ENCODE data around the gene DNMT3A. TPM values are rescaled to one million over a fixed set of nuclear protein-coding genes. Genes with fewer than 3 reads are reported as not detected.

DNMT3A gene
- total RNA-seq, 3 donors from 2014 or later (not counting 1 experiment from before 2014, with no cell fraction given) = 36.3 to 60.7 (median 45.2) TPM

DNA sequence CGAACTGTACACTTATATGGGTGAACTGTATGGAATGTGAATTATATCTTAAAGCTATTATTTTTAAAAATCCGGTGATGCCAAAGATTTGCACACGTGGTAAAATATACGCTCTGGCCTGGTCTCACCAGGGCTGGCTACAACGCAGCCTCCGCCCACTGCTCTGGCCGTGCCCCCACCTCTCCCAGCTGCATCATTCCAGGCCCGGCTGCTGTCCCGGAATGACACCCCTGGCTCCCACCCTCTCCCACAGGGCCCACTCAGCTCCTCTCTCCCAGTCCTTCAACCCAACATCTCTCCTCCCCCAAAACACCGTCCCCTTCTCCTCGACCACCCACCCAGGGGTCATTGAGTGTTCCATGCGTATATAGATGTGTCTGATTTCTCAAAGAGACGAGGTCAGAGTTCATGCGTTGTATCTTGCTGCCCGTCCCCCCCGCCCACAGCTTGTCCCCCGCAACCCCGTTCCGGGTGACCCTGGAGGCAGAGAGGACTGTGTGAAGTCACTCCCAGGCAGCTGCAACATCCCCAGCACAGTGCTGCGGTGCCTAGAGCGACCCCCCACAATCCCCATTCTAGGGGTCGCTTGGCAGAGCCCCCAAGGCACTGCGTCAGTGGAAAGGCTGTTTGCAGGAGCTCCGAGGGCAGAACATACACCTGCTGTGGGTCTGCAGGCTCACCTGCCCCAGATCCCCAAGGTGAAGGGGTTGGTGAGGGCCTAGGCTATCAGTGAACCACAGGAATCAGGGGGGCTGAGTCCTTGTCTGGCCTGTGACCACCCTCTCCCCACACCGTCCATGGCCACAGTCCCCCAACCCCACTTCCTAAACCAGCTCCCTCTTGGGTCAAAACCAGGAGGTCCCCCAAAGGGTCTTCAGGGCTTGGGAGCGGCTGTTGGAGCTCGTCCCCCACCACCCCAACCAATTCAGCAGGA lies 13.3 kb downstream of the DNMT3A start:
- Mint-ChIP-seq H3K27ac (no peak overlapping the region), H3K27me3 (ENCODE audit: low read depth in 2 of 2) (no peaks in the 10 kb centered on the region), H3K9me3 (no peaks in the 10 kb centered on the region), H3K4me3 (no peak overlapping the region), H3K36me3 (peaks cover 10% of the 10 kb centered on the region), H3K4me1 (peaks cover 27 to 43% of the 10 kb centered on the region in 2 donors)
- TF ChIP-seq, protein P1, sequence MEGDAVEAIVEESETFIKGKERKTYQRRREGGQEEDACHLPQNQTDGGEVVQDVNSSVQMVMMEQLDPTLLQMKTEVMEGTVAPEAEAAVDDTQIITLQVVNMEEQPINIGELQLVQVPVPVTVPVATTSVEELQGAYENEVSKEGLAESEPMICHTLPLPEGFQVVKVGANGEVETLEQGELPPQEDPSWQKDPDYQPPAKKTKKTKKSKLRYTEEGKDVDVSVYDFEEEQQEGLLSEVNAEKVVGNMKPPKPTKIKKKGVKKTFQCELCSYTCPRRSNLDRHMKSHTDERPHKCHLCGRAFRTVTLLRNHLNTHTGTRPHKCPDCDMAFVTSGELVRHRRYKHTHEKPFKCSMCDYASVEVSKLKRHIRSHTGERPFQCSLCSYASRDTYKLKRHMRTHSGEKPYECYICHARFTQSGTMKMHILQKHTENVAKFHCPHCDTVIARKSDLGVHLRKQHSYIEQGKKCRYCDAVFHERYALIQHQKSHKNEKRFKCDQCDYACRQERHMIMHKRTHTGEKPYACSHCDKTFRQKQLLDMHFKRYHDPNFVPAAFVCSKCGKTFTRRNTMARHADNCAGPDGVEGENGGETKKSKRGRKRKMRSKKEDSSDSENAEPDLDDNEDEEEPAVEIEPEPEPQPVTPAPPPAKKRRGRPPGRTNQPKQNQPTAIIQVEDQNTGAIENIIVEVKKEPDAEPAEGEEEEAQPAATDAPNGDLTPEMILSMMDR (IDR thresholded peaks at IDR 0.05) = no peak
- no peaks in the 10 kb centered on the region for H3K27me3 ChIP-seq (ENCODE audit: control insufficient read depth, insufficient read depth, low read length)
- H3K4me1 ChIP-seq (ENCODE audit: control insufficient read depth, insufficient read depth, low read length) = peaks cover 18% of the 10 kb centered on the region
- no peak overlapping the region for H3K4me3 ChIP-seq (ENCODE audit: low read length)
- WGBS (ENCODE audit: insufficient coverage) = 95% methylated on average over 27 of the region's 27 CpGs
- intact Hi-C loops (cut with micrococcal nuclease) = no loop called here
- peaks cover 3% of the 10 kb centered on the region for H3K36me3 ChIP-seq (ENCODE audit: control insufficient read depth, insufficient read depth, low read length)
- peaks cover 10% of the 10 kb centered on the region for H3K9me3 ChIP-seq (ENCODE audit: control insufficient read depth, insufficient read depth, low read length)
- DNase-seq (no peak), ATAC-seq (no peak)
- H3K27ac ChIP-seq (ENCODE audit: low read length) = no peak overlapping the region

DNA sequence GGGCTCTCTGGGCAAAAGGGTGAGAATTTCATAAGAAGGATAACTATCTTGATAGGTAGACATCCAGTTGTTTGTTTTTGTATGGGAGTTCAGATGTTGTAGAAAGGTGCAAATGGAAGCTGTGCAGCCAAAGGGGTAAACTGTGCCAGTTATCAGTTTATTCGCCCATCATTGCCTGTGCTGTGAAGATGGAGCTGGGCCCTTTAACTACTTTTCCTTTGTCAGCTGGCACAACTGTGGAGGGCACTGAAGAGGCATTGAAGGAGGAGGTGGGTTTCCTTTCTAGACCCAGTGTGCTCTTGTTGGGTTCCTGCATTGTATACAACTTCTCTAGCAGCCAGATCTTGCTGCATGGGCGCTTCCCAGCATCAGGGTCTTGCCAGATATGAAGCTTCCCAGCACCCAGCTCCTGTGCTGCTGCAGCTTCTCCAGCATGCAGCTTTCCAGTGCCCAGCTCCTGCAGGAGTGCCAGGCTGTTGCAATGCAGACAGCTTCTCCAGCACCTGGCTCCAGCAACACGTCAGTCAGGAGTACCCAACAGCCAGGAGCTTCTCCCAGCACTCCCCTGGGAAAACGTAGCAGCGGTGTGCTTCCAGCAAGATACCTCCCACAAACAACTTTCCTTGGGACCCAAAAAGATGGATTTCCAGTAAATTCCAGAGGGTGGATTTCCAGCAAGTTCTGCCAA lies 15.3 kb downstream of the DNMT3A start:
- no peaks in the 10 kb centered on the region for H3K27me3 Mint-ChIP-seq (ENCODE audit: low read depth in 2 of 2)
- intact Hi-C loops (cut with micrococcal nuclease) = no loop called here
- H3K36me3 Mint-ChIP-seq = peaks cover 10% of the 10 kb centered on the region
- H3K27ac Mint-ChIP-seq = no peak overlapping the region
- H3K4me1 Mint-ChIP-seq = peaks cover 41 to 44% of the 10 kb centered on the region in 2 donors
- Histone ChIP-seq H3K27ac (ENCODE audit: low read length) (no peak overlapping the region), H3K27me3 (ENCODE audit: control insufficient read depth, insufficient read depth, low read length) (no peaks in the 10 kb centered on the region), H3K4me1 (ENCODE audit: control insufficient read depth, insufficient read depth, low read length) (peaks cover 32% of the 10 kb centered on the region), H3K9me3 (ENCODE audit: control insufficient read depth, insufficient read depth, low read length) (peaks cover 10% of the 10 kb centered on the region), H3K36me3 (ENCODE audit: control insufficient read depth, insufficient read depth, low read length) (peaks cover 3% of the 10 kb centered on the region), H3K4me3 (ENCODE audit: low read length) (no peak overlapping the region)
- no peak overlapping the region for H3K4me3 Mint-ChIP-seq
- no peaks in the 10 kb centered on the region for H3K9me3 Mint-ChIP-seq
- TF ChIP-seq, protein P1 (IDR thresholded peaks at IDR 0.05) = no peak
- ATAC-seq = no peak
- 95% methylated on average over 5 of the region's 5 CpGs for WGBS (ENCODE audit: insufficient coverage)
- DNase-seq = no peak

DNA sequence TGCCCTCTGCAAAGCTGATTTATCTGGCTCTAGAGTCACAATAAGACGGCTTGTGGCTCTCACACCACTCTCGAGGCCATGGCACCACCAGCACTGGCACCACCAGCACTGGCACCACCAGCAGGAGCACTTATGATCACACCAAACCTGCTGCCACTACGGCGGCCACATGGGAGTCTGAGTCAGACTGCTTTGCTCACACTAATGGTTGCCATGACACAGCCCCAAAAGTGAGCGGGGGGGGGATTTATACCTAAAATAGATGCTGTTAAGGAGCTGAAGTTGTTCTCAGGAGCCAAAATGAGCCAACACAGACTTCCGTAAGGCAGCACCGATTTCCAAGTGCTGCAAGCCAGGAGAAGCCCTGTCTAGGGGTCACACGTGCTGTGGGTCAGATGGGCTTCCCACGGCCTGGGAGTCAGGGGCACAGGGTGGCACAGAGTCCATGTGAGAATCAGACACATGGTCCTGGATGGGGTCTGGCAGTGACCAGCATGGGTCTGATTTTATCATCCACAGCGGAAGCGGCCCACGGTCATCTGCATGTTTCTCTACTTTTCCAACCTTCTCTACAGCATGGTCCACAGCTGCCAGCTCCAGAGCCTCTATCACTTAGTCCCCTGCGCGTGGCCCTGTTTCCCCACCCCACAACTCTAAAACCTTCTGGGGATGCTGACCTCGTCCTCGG lies 16.7 kb downstream of the DNMT3A start:
- Mint-ChIP-seq H3K27ac (no peak overlapping the region), H3K36me3 (peaks cover 10% of the 10 kb centered on the region), H3K27me3 (ENCODE audit: low read depth in 2 of 2) (no peaks in the 10 kb centered on the region), H3K9me3 (no peaks in the 10 kb centered on the region), H3K4me1 (peaks cover 41 to 42% of the 10 kb centered on the region in 2 donors), H3K4me3 (no peak overlapping the region)
- ATAC-seq (peak in 1 of 3 donors; percentile 34), DNase-seq (no peak)
- TF ChIP-seq, protein P1 (IDR thresholded peaks at IDR 0.05) = no peak
- WGBS (ENCODE audit: insufficient coverage) = 86% methylated on average over 16 of the region's 16 CpGs
- no peak overlapping the region for H3K4me3 ChIP-seq (ENCODE audit: low read length)
- H3K9me3 ChIP-seq (ENCODE audit: control insufficient read depth, insufficient read depth, low read length) = peaks cover 10% of the 10 kb centered on the region
- H3K27me3 ChIP-seq (ENCODE audit: control insufficient read depth, insufficient read depth, low read length) = no peaks in the 10 kb centered on the region
- H3K36me3 ChIP-seq (ENCODE audit: control insufficient read depth, insufficient read depth, low read length) = peaks cover 3% of the 10 kb centered on the region
- peaks cover 32% of the 10 kb centered on the region for H3K4me1 ChIP-seq (ENCODE audit: control insufficient read depth, insufficient read depth, low read length)
- intact Hi-C loops (cut with micrococcal nuclease) = no loop called here
- H3K27ac ChIP-seq (ENCODE audit: low read length) = no peak overlapping the region

Data from natural killer cell (primary cell).